ENCODE measurements around the gene PPP2R5C.

DNA sequence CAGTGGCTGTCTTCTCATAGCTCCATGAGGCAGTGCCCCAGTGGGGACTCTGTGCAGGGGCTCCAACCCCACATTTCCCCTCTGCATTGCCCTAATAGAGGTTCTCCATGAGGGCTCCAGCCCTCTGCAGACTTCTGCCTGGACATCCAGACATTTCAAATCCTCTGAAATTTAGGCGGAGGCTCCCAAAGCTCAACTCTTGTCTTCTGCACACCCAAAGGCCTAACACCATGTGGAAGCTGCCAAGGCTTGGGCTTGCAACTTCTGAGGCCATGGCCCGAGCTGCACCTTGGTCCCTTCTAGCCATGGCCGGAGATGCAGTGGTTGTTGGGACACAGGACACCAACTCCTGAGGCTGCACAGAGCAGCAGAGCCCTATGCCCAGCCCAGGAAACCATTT is 20.5 kb upstream of the PPP2R5C start:
- TF ChIP-seq SRF (IDR thresholded peaks at IDR 0.05; ENCODE audit: low read depth, low read length) (no peak), CBX5 (IDR thresholded peaks at IDR 0.05; ENCODE audit: low read depth, low read length) (no peak), SUZ12 (IDR thresholded peaks at IDR 0.05; ENCODE audit: low read length) (no peak), ZNF274 (IDR thresholded peaks at IDR 0.05; ENCODE audit: borderline replicate concordance, extremely low read depth, low read length) (no peak), MAFK (IDR thresholded peaks at IDR 0.05; ENCODE audit: low read depth, low read length) (no peak), POLR2AphosphoS5 (IDR thresholded peaks at IDR 0.05; ENCODE audit: low read depth, low read length) (no peak)
- TF ChIP-seq, protein P1, sequence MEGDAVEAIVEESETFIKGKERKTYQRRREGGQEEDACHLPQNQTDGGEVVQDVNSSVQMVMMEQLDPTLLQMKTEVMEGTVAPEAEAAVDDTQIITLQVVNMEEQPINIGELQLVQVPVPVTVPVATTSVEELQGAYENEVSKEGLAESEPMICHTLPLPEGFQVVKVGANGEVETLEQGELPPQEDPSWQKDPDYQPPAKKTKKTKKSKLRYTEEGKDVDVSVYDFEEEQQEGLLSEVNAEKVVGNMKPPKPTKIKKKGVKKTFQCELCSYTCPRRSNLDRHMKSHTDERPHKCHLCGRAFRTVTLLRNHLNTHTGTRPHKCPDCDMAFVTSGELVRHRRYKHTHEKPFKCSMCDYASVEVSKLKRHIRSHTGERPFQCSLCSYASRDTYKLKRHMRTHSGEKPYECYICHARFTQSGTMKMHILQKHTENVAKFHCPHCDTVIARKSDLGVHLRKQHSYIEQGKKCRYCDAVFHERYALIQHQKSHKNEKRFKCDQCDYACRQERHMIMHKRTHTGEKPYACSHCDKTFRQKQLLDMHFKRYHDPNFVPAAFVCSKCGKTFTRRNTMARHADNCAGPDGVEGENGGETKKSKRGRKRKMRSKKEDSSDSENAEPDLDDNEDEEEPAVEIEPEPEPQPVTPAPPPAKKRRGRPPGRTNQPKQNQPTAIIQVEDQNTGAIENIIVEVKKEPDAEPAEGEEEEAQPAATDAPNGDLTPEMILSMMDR (IDR thresholded peaks at IDR 0.05; ENCODE audit: control extremely low read depth in 1 of 3, insufficient read depth in 1 of 3, low read depth in 1 of 3, low read length in 3 of 3): no peak
